Prostate gland (tissue), 2 donors: ENCODE measurements around the gene TNFRSF6B.

Source experiments
- POLR2A ChIP-seq: fragments of 450-650 bp; IDR thresholded peaks from one replicate; pipeline ENCODE4 v1.6.1; 2016; ENCODE audit warnings: antibody characterized with exemption, mild to moderate bottlenecking
- TF ChIP-seq, protein P1 (sequence below), 4 experiments: fragments of 200-600 bp in 2 of 4; fragments of 450-650 bp in 2 of 4; sonication (generic) in 2 of 4; IDR thresholded peaks; 1 replicate in 3 of 4; 2 replicates in 1 of 4; pipeline ENCODE4 v1.5.1; 2016 to 2019; ENCODE audit warnings: antibody characterized with exemption in 4 of 4, mild to moderate bottlenecking in 2 of 4, moderate library complexity in 2 of 4

GRCh38 chr20:63651942-63652191, 44.6 kb upstream of the TNFRSF6B start:
- TF ChIP-seq, protein P1, sequence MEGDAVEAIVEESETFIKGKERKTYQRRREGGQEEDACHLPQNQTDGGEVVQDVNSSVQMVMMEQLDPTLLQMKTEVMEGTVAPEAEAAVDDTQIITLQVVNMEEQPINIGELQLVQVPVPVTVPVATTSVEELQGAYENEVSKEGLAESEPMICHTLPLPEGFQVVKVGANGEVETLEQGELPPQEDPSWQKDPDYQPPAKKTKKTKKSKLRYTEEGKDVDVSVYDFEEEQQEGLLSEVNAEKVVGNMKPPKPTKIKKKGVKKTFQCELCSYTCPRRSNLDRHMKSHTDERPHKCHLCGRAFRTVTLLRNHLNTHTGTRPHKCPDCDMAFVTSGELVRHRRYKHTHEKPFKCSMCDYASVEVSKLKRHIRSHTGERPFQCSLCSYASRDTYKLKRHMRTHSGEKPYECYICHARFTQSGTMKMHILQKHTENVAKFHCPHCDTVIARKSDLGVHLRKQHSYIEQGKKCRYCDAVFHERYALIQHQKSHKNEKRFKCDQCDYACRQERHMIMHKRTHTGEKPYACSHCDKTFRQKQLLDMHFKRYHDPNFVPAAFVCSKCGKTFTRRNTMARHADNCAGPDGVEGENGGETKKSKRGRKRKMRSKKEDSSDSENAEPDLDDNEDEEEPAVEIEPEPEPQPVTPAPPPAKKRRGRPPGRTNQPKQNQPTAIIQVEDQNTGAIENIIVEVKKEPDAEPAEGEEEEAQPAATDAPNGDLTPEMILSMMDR (IDR thresholded peaks at IDR 0.05), result no peak
- no peak for TF ChIP-seq POLR2A
